HG03060 (cell line): ENCODE measurements around the gene CHM.
"Not testable (repeated sequence)": the region's sequence is repeated elsewhere in the genome, so short reads cannot be mapped to it uniquely, and the experiment has no call there.

Source experiments
- ATAC-seq: cut with Tn5 transposase; IDR thresholded peaks from one replicate; pipeline ENCODE4 v1.9.1; 2021; ENCODE audit warnings: low read depth, moderate number of reproducible peaks; ENCODE audit not compliant: unreplicated experiment

The CHM gene

DNA sequence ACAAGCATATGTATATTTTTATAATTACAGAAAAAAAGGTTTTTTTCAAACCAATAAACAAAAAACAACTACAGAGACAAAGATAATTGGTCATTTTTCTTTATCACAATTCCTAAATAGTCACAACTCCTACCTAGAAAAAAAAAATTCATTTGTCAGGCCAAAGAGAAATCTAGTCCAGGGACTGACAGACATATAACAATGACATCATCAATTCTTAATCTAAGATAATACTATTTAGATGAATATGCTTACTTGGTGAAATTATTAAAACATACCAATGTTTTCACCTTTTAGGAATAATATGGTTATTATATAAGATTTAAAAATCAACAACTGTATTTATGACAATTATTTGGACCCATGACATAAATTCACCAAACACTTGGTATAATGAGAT, 48.4 kb downstream of the CHM start:
- no peak for ATAC-seq

DNA sequence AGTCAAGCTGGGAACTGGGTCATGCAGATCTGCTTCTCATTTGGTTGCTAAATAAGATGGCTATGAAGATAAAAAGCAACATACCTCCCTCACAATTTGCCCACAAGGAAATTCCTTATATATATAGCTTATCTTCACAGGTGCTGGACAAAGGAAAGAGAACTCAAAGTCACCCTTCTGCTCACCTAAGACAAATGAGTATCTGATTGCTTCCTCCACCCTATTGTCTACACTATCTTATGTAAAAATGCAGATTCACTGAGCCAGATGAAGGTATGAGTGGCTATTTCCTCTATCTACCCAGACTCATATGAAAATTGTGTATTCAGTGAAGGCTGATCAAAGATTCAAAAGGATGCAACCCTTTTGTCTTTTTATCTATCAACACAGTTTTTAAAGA, 50.8 kb downstream of the CHM start:
- ATAC-seq: no peak

DNA sequence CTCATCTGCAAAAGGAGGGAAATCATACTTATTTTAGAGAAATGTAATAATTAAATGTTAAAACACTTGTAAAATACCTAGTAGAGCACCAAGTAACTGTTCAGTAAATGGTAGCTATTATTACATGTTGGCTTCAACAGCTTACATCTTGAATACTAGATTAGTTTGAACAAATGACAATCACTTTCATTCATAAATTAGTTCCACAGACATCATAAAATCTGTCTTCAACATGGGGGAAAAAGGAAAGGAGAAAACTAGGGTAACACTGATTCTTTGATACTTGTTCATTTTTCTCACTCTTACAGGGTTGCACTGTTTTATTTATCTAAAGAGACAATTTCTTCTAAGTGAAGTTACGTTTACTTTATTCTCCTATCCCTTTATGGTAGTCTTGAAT, 51.7 kb downstream of the CHM start:
- no peak for ATAC-seq

DNA sequence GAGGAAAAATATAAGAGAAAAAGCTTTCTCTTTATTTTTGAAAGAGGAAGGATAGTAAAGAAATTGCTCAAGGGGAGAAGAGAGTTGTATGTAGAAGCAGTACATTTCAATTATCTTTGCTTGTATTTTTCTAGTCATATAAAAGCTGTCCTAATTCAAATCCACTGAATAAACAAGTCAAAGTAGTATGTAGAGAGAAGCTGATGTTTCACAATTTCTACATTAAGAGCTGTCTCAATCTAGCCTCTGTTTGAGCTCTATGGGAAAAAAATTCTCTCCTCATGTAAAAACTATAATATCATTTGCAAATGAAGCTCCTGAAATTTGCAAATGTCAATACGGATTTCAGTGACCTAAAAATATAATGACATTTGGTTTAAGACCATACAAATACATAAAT, 52.6 kb downstream of the CHM start:
- no peak for ATAC-seq

DNA sequence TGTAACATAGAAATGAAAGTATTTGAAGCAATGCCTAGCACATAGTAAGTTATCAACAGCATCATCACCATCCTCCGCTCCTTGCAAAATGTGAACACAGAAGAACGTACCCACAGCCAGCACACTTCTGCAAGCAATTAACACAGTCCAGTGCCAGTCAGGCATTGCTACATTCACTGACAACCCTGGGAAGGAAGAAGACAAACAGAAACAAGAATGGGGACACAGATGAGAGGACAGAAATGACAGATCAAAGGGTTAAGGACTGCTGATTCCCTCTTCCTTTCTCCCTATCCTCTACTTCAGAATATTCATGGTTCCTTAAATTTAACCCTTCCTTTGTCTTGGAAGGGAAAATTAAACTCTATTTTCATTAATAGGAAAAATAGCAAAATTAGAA, 53.1 kb downstream of the CHM start:
- ATAC-seq: no peak

DNA sequence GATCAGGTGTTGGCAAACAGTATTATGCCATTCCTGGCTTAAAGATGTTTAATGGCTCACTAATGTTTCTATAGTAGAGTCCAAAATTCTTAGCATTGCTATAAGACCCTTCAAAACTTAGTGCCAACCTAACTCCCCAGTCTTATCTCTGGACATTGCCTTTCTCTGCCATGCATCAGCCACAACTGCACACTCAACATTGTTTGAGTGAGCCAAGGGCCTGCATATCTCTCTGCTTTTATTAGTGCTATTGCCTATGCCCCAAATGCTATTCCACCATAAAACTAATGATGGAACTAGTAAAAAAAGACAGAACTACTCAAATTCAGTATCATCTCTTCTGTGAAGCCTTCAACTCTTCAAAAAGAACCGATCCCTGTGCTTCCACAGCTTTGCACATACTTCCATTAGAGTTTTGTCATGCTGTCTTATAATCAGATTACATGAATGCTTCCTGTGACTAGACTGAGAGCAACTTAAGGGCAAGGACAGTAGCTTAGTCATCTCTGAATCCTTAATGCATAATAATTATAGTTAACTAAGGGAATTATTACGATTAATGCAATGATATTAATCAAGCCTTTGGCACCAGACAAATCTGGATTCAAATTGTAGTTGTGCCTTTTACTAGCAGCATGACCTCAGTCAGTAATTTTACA, 53.7 kb downstream of the CHM start:
- no peak for ATAC-seq

DNA sequence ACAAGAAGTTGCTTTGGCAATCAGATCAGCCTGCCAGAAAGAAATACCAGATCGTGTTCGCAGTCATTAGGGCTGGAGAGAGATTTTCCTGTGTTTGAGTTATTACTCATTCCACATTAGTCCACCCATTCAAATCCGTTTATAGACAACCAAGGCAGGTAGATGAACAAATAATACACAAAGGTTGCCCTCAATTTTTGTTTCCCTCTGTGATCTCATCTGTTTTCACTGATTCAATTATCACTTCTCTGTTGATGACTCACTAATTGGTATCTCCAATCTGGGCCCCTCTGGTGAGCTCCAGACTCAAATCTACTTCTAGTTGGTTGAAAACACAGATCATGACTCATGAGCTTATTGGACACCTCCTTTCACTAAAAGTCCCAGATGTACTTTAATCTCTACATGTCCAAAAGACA, 54.5 kb downstream of the CHM start:
- ATAC-seq: no peak

DNA sequence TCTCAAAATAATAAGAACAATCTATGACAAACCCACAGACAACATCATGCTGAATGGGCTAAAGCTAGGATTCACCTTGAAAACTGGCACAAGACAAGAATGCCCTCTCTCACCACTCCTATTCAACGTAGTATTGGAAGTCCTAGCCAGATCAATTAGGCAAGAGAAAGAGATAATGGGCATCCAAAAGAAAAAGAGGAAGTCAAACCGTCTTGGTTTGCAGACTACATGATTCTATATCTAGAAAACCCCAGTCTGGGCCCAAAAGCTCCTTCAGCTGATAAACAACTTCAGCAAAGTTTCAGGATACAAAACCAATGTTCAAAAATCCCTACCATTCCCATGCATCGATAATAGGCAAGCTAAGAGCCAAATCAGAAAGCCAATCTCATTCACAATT, 59.0 kb downstream of the CHM start:
- no peak for ATAC-seq

DNA sequence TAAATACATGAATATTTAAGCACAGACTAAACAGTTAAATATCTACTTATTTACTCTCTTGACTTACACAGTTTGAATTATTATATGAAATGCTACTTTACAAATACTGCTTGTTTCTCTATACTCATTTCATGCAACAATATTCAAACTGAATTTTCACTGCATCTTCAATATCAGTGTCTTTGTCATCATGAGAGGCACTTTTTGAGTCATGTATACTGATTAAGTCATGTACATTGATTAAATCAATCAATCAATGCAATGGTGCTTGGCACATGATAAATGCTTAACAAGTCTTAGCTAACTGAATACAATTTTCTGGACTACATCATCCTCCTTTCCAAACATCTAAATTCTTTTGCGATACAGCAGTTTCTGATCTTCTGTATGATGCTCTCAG, 67.1 kb downstream of the CHM start:
- ATAC-seq: no peak

DNA sequence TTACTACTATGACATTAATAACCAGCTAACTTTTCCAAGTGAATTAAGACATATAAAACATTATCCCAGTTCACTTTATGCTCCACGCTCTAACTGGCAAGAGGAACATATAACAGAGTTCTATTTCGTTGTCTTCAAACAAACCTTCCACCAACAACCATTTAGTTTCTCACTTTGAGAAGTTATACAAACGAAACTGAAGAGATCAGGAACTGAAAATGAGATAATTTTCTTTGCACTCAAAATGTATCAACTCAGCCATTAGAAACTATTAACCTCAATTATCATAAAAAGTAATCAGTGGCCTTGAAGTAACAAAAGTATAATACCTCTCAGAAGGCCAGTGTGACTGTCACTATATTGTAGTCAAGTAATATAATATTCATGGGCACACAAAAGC, 70.1 kb downstream of the CHM start:
- peak; percentile 83 for ATAC-seq

DNA sequence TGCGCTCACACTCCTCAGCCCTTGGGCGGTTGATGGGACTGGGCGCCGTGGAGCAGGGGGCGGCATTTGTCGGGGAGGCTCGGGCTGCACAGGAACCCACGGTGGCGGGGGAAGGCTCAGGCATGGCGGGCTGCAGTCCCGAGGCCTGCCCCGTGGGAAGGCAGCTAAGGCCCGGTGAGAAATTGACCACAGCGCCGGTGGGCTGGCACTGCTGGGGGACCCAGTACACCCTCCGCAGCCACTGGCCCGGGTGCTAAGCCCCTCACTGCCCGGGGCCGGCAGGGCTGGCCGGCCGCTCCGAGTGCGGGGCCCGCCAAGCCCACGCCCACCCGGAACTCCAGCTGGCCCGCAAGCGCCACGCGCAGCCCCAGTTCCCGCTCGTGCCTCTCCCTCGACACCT, 75.0 kb downstream of the CHM start:
- ATAC-seq: not testable (repeated sequence)

DNA sequence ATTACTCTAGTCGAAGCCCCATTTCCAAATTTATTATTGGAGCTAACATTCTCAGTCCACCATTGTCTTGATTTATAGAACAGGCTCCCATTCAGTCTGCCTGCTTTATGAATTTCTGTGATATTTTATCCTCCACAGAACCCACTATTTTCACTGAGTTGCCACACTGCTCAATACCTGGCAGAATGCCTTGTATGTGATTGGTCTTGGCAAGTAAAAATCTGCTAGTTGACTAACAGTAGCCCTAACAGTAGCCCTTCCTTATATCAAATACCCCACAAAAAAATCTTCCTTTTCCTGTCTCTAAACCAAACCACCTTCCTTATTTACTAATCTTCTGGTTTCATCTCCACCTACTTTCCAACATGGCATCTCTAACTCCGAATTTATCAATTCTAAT, 82.6 kb downstream of the CHM start:
- no peak for ATAC-seq

DNA sequence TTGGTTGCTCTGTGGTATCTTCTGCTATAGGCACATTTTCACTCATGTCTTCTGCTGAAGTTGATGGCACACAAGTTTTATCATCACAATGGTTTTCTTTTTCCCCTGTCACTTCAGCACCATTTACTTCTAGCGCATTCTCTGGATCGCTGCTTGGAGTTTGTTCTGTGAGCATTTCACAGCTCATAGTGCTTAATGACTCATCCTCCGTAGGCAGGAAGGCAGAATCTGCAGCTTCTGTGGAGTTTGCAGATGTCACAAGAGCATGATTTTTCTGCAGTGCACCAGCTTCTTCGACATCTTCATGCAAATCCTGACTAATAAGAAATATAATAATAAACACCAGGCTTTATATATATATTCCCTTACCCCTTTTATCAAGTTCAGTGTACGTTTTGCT, 83.6 kb downstream of the CHM start:
- no peak for ATAC-seq

DNA sequence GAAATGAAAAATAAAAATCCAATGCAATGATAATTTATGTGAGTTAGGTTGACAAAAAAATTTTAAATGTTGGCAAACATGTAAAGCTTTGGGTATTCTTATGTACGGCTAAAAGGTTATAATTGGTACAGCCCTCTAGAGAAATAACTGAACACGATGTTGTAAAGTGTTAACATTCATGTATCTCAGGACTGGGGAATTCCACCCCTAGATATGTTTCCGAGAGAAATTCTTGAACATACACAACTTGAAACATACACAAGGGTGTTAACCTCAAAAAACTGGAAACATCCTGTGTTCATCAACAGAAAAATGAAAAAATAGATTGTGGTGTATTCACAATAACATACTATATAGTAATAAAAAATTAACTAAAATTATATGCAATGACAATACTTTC, 91.8 kb downstream of the CHM start:
- ATAC-seq: no peak

DNA sequence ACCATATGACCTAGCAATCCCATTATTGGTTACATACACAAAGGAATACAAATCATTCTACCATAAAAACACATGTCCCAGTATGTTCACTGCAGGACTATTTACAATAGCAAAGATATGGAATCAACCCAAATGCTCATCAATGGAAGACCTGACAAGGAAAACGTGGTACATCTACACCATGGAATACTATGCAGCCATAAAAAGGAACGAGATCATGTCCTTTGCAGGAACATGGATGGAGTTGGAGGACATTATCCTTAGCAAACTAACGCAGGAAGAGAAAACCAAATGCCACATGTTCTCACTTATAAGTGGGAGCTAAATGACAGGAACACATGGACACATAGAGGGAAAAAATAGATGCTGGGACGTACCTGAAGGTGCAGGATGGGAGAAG, 102.6 kb downstream of the CHM start:
- not testable (repeated sequence) for ATAC-seq

DNA sequence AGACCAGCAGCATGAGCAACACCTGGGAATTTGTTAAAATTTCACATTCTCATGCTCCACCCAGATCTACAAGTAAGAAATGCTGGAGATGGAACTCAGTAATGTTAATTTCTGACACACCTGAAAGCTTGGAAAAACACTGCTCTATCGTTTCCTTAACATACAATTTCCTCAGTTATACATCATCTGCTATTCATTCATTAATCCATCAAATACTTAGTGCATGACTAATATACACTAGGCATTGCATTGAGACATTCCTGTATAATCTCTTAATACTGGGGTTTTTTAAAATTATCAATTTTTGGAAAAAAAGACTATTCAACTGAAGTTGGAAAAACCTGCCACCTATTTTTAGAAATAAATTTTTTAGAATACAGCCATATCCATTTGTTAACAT, 106.1 kb downstream of the CHM start:
- no peak for ATAC-seq

DNA sequence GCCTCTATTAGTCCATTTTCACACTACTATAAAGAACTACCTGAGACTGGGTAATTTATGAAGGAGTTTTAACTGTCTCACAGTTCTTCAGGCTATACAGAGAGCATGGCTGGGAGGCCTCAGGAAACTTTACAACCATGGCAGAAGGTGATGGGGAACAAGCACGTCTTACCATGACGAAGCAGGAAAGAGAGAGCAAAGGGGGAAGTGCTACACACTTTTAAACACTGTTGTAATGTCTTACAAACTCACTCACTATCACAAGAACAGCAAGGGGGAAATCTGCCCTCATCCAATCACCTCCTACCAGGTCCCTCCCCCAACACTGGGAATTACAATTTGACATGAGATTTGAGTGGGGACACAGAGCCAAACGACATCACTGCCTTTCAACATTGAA, 107.4 kb downstream of the CHM start:
- ATAC-seq: not testable (repeated sequence)

DNA sequence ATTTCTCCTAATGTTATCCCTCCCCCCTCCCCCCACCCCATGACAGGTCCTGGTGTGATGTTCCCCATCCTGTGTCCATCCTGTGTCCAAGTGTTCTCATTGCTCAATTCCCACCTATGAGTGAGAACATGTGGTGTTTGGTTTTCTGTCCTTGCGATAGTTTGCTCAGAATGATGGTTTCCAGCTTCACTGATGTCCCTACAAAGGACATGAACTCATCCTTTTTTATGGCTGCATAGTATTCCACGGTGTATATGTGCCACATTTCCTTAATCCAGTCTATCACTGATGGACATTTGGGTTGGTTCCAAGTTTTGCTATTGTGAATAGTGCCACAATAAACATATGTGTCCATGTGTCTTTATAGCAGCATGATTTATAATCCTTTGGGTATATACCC, 113.0 kb downstream of the CHM start:
- ATAC-seq: not testable (repeated sequence)

DNA sequence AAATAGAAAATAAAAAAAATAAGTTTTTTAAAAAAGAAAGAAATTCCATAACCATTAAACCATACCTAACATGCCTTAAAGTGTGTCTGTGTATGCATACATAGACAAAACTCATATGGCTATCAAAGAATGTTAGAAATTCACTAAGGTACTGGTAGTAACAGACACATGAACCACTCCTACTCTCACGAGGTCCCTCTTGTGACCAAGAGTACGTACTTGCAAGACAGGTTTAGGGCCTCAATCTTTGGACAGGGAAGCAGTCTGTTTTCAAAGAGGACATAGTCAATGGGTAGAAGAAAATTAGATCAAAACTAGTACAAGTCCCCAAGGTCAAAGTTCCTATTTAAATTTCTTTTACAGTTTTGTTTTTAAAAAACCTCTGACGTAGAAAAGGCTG, 117.3 kb downstream of the CHM start:
- no peak for ATAC-seq

DNA sequence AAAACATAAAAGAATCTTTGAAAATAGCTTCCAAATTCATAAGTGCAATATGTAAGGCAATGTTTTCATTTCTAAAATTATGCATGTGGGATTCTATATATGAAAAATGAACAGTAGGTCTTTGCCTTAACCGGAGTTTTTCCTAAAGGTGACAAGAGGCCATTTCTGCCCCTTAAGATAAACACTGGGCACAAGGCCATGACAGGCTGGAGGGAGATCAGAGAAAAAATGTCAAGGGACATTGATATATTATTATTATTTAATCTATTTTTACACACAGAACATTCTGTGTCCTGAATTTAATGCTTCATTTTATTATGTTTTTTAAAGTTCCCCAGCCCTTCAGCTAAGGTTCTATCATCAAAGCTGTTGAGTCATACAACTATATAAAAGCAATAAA, 118.8 kb downstream of the CHM start:
- no peak for ATAC-seq

DNA sequence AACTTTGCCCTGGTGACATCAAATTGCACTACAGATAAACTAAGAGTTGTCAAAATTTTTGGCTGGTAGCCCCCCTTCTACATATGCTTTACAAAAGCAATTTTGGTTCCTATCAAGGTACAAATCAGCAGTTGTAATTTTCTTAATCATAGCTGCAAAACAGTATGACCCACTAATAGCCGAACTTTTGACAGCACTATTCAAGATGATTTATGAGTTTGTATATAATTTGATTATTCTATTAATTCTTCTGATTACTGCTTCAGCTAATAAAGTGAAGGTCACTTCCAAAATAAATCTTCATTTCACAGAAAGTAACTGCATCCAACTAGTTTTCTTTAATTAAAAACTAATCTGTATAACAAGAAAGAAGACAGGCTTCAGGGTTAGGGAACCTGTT, 119.6 kb downstream of the CHM start:
- ATAC-seq: no peak

DNA sequence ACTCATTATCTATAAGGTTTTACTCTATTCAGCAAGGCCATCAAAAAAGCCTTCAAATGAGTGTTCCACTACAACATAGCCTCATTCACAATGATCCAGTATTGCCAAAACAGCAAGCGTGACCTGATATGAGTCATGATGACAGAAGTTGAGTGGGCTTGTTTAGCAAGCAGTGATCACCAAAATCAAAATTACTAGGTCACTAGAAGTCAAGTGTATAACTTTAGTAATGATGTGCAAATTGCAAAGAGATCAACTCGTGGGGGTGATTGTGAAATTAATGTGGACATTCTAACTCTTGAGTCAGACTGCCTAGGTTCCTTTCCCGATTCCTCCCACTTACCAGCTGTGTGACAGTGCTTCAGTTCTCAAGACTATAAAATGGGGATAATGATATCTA, 124.5 kb downstream of the CHM start:
- ATAC-seq: no peak

DNA sequence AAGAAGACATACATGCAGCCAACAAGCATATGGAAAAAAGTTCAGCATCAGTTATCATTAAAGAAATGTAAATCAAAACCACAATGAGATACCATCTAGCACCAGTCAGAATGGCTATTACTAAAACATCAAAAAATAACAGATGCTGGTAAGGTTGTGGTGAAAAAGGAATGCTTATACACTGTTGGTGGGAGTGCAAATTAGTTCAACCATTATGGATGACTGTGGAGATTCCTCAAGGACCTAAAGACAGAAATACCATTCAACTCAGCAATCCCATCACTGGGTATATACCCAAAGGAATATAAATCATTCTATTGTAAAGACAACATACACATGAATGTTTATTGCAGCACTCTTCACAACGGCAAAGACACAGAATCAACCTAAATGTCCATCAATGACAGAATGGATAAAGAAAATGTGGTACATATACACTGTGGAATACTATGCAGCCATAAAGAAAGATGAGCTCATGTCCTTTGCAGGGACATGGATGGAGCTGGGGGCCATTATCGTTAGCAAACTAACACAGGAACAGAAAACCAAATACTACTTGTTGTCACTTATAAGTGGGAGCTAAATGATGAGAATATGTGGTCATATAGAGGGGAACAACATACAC, 130.6 kb downstream of the CHM start:
- not testable (repeated sequence) for ATAC-seq
